GM10248 (cell line): ENCODE data around the gene CBL.

ENCODE experiments used
- CTCF ChIA-PET: fragments of 300-600 bp; sonication (Branson Sonifier 250); formaldehyde crosslinking; extraction: SDS; loops from one replicate; lab custom pipeline; 2021; ENCODE audit warnings: antibody characterized with exemption; lab: Yijun Ruan, JAX
- POLR2A ChIA-PET: fragments of 350-650 bp; sonication (Branson Sonifier 250); formaldehyde crosslinking; extraction: SDS; loops from one replicate; lab custom pipeline; 2020; ENCODE audit warnings: antibody characterized with exemption; lab: Yijun Ruan, JAX
- DNase-seq: peaks from one replicate; pipeline ENCODE4 v3.0.0; 2012; ENCODE audit errors: extremely low spot score
- TF ChIP-seq, protein P1 (sequence below): IDR thresholded peaks from 2 replicates; pipeline ENCODE4 v1.5.1; 2012; ENCODE audit warnings: mild to moderate bottlenecking, low read depth; ENCODE audit errors: extremely low read depth, missing control alignments, control extremely low read depth

CBL gene

DNA sequence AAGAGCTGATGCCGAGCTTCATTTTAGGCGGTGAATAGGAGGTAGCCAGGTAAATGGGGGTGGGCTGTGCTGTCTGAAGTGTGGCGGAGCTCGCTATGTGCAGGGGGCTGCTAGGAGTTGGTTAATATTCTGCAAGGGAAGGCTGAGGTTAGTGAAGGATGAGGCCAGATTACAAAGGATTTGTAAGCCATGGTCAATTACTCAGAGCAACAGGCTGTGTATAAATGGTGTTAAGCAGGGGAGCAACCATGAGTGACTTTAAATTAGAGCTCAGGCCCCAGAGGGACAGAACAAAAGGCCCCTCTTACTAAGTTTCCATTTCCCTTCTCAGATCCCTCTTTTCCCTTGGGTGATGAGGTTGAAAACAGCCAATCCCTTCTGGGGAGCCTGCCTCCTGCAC is 118.0 kb downstream of the CBL start:
- no peak for DNase-seq
- ChIA-PET CTCF (interaction anchor here (0.7 to 6.7 kb wide), 46 partner anchors 9 to 634 kb away, joined by 3 to 131 read pairs (median 6); partner anchors contain the start of genes C1QTNF5, CBL, DPAGT1 and HINFP), POLR2A (interaction anchor here (0.5 kb wide), 1 partner anchor 283 kb away, joined by 6 read pairs; no protein-coding TSS in a partner anchor)
- TF ChIP-seq, protein P1, sequence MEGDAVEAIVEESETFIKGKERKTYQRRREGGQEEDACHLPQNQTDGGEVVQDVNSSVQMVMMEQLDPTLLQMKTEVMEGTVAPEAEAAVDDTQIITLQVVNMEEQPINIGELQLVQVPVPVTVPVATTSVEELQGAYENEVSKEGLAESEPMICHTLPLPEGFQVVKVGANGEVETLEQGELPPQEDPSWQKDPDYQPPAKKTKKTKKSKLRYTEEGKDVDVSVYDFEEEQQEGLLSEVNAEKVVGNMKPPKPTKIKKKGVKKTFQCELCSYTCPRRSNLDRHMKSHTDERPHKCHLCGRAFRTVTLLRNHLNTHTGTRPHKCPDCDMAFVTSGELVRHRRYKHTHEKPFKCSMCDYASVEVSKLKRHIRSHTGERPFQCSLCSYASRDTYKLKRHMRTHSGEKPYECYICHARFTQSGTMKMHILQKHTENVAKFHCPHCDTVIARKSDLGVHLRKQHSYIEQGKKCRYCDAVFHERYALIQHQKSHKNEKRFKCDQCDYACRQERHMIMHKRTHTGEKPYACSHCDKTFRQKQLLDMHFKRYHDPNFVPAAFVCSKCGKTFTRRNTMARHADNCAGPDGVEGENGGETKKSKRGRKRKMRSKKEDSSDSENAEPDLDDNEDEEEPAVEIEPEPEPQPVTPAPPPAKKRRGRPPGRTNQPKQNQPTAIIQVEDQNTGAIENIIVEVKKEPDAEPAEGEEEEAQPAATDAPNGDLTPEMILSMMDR, result no peak

DNA sequence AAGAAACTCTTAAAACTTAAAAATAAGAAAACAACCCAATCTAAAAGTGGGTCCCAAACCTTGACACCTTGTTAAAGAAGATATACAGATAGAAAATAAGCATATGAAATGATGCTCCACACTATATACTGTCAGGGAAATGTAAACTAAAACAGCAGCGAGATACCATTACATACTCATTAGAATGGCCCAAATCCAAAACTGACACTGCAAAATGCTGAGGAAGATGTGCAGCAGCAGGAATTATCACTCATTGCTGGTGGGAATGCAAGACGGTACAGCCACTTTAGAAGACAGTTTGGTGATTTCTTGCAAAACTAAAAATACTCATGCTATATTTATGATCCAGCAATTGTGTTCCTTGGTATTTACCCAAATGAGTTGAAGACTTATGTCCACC is 123.2 kb downstream of the CBL start:
- TF ChIP-seq, protein P1, result no peak
- ChIA-PET CTCF (interaction anchor here (0.7 to 5.3 kb wide), 2 partner anchors 8 to 11 kb away, joined by 3 to 43 read pairs; no protein-coding TSS in a partner anchor), POLR2A (no interaction called here)
- DNase-seq, result no peak

DNA sequence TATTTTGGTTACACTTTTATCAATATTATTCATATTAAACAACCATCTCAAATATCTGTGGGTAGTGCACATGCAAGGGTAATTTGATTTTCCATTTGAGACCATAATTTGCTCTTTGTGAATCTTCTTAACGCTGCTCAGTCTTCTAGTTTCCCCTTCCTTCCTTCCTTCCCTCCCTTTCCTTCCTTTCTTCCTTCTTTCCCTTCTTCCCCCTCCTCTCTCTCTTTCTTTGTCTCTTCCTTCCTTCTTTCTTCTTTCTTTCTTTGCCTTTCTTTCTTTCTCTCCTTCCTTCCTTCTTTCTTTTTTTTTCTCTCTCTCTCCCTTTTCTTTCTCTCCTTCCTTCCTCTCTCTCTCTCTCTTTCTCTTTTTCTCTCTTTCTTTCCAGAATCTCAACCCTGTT is 124.1 kb downstream of the CBL start:
- TF ChIP-seq, protein P1, result no peak
- ChIA-PET CTCF (interaction anchor here (0.7 to 6.0 kb wide), 3 partner anchors 8 to 10 kb away, joined by 3 to 69 read pairs (median 43); no protein-coding TSS in a partner anchor), POLR2A (no interaction called here)
- DNase-seq, result no peak

DNA sequence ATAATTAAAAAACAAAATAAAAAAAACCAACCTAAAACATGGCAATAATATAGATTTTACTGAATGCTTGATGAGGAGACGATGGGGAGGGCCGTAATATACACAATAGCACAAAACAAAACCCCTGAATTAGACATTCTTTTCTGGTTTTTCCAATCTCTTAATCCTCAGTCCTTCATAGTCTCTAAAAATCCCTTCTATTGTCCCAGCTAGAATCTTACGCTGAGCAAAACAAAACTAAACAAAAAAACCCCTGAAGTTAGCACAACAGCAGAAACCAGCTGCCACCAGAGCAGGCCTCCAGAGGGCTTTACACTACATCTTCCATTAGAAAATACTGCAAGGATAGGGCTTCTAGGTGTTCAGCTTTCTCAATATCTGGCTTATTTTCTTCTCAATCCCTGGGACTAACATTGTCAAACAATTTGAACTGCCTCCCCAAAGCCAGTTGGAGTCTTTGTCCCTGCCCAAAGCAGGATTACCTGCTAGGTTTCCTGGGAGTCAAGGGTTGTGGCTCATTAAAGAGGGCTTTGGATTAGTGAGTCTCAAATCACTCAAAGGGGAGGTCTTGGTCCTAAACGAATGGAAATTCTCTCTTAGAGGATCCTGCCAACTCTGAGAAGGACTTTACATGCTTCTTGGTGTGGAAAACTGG is 126.1 kb downstream of the CBL start:
- ChIA-PET CTCF (interaction anchor here (0.7 to 6.0 kb wide), 4 partner anchors 8 to 126 kb away, joined by 3 to 69 read pairs (median 4); partner anchors contain the start of gene CBL), POLR2A (no interaction called here)
- TF ChIP-seq, protein P1, result no peak
- DNase-seq, result no peak

DNA sequence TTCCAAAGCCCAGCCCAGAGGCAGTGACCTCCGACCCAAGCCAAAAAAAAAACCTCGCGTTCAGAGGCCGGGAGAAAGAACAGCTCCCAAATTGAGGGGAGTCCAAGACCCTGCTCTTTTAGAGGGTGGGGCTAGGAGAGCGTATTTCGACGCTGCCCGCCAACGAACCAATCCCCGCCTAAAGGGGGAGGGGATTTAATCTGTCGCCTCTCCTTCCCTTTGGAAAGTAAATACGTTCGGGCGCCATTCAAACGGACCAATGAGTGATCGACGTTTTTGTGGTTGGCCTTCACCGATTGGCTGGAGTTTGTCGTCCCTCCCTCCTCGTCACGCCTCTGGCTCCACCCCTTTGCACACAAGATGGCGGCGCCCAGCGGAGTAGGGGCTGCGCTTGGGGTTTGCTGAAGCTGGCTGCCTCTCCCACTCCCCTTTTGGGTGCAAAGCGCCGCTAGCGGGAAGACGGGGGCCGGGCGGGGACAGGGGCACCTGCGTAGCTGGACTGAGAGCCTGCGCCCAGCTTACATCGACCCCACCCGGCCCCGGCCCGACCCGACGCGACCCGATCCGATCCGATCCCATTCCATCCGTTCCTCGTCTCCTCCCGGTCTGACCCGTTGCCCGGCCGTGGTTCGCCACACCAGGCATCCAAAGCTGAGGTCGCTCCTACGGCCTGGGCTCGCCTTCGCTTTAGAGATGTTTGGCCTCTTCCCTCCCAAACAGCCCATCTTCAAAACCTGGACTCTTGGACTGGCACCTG is 128.2 kb downstream of the CBL start, which contains the start of gene RNF26:
TSS of gene RNF26 (plus strand) at position 354 of the 757 bp plus-strand sequence. CDS start 596 bp downstream, outside the sequence.
- POLR2A ChIA-PET, result no interaction called here
- peak; percentile 99 for DNase-seq
- TF ChIP-seq, protein P1, result no peak
- CTCF ChIA-PET, result interaction anchor here (0.9 to 6.0 kb wide), 2 partner anchors 12 to 22 kb away, joined by 3 to 69 read pairs; no protein-coding TSS in a partner anchor

DNA sequence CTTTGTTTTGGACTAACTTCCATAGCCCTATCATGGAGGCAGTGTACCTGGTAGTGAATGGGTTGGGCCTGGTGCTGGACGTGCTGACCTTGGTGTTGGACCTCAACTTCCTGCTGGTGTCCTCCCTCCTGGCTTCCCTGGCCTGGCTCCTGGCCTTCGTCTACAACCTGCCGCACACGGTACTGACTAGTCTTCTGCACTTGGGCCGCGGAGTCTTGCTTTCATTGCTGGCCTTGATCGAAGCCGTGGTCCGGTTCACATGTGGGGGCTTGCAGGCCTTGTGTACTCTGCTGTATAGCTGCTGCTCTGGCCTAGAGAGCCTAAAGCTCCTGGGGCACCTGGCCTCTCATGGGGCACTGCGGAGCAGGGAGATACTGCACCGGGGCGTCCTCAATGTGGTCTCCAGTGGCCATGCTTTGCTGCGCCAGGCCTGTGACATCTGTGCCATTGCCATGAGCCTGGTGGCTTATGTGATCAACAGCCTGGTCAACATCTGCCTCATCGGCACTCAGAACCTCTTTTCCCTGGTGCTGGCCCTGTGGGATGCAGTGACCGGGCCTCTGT is 129.0 kb downstream of the CBL start:
- POLR2A ChIA-PET, result no interaction called here
- CTCF ChIA-PET, result interaction anchor here (0.9 to 6.0 kb wide), 5 partner anchors 13 to 190 kb away, joined by 3 to 69 read pairs (median 3); no protein-coding TSS in a partner anchor
- DNase-seq, result no peak
- TF ChIP-seq, protein P1, result no peak
